Breast epithelium (tissue), 4 donors: ENCODE measurements around the gene YKT6. TPM values are rescaled to one million over a fixed set of nuclear protein-coding genes. Genes with fewer than 3 reads are reported as not detected.

Experiments used
- DNase-seq, 2 donors: peaks; one replicate each; pipeline ENCODE4 v3.0.0-alpha.2; 2019; ENCODE audit warnings: low spot score in 2 of 2
- H3K27ac ChIP-seq, 2 donors: fragments of 200-600 bp; sonication (generic) in 1 of 2; one replicate each; pipeline ENCODE4 v1.5.1; 2016 to 2019; ENCODE audit warnings: mild to moderate bottlenecking in 1 of 2
- H3K27me3 ChIP-seq, 2 donors: fragments of 200-600 bp; sonication (generic) in 1 of 2; one replicate each; pipeline versions ENCODE4 v1.5.1 to v1.6.0; 2017 to 2019; ENCODE audit warnings: control low read depth in 1 of 2, mild to moderate bottlenecking in 1 of 2
- H3K36me3 ChIP-seq: fragments of 200-600 bp; one replicate; pipeline ENCODE4 v1.5.1; 2019
- H3K4me1 ChIP-seq, 2 donors: fragments of 200-600 bp; sonication (generic); one replicate each; pipeline ENCODE4 v1.5.1; 2016 to 2019; ENCODE audit warnings: control low read depth in 1 of 2
- H3K4me3 ChIP-seq, 3 donors: fragments of 200-600 bp; sonication (generic); 1 replicate in 2 of 3; 2 replicates in 1 of 3; pipeline ENCODE4 v1.5.1; 2016 to 2019; ENCODE audit warnings: mild to moderate bottlenecking in 3 of 3, moderate library complexity in 2 of 3
- H3K9me3 ChIP-seq, 2 donors: fragments of 200-600 bp; sonication (generic) in 1 of 2; one replicate each; pipeline ENCODE4 v1.5.1; 2016 to 2019; ENCODE audit warnings: control low read depth in 1 of 2
- CTCF ChIP-seq, 3 donors: fragments of 450-650 bp; IDR thresholded peaks; one replicate each; pipeline ENCODE4 v1.5.1; 2016 to 2017; ENCODE audit warnings: antibody characterized with exemption in 3 of 3, mild to moderate bottlenecking in 3 of 3, moderate library complexity in 3 of 3
- POLR2A ChIP-seq: fragments of 450-650 bp; IDR thresholded peaks from one replicate; pipeline ENCODE4 v1.6.1; 2016; ENCODE audit warnings: antibody characterized with exemption, mild to moderate bottlenecking, moderate library complexity
- POLR2AphosphoS5 ChIP-seq, 3 donors: sonication (generic); formaldehyde crosslinking; IDR thresholded peaks; one replicate each; pipeline ENCODE4 v1.6.1; 2017; ENCODE audit warnings: antibody characterized with exemption in 3 of 3
- intact Hi-C: fragments of 100-400 bp; cut with DNase I; formaldehyde crosslinking; loops from one replicate; pipeline ENCODE4 v1.15.1; 2023; ENCODE audit warnings: low total_unique reads
- total RNA-seq, 3 donors: library from RNA; depleted of rRNA; stranded (reverse); fragments of >200 nt; gene quantifications; one replicate each; pipeline ENCODE4 v1.1.0, GENCODE V29; 2016

YKT6 gene
- total RNA-seq, 3 donors from 2014 or later: 40.2 to 57.0 (median 49.4) TPM

GRCh38 chr7:44221231-44221791, 20.5 kb downstream of the YKT6 start:
- H3K9me3 ChIP-seq: no peaks in the 10 kb centered on the region
- no peak for DNase-seq
- H3K4me1 ChIP-seq: no peaks in the 10 kb centered on the region
- no peak overlapping the region for H3K27ac ChIP-seq
- no peak for TF ChIP-seq POLR2AphosphoS5 (IDR thresholded peaks at IDR 0.05)
- no peak for TF ChIP-seq POLR2A
- no peak for TF ChIP-seq CTCF (IDR thresholded peaks at IDR 0.05)
- H3K27me3 ChIP-seq: peaks cover 0 to 8% of the 10 kb centered on the region in 2 donors
- no peak overlapping the region for H3K4me3 ChIP-seq
- intact Hi-C loops: no loop called here
- no peaks in the 10 kb centered on the region for H3K36me3 ChIP-seq

- Histone ChIP-seq H3K4me1 (no peaks in the 10 kb centered on the region), H3K9me3 (no peaks in the 10 kb centered on the region), H3K27me3 (peaks cover 0 to 9% of the 10 kb centered on the region in 2 donors), H3K36me3 (no peaks in the 10 kb centered on the region), H3K27ac (no peak overlapping the region), H3K4me3 (no peak overlapping the region)
- TF ChIP-seq CTCF (IDR thresholded peaks at IDR 0.05) (no peak), POLR2AphosphoS5 (IDR thresholded peaks at IDR 0.05) (no peak), POLR2A (no peak)
- intact Hi-C loops: no loop called here
- DNase-seq: no peak
Observed at GRCh38 chr7:44222074-44222473, 21.3 kb downstream of the YKT6 start.

GRCh38 chr7:44222776-44223261, 22.0 kb downstream of the YKT6 start:
- Histone ChIP-seq H3K4me1 (no peaks in the 10 kb centered on the region), H3K4me3 (no peak overlapping the region), H3K36me3 (no peaks in the 10 kb centered on the region), H3K27me3 (peaks cover 0 to 9% of the 10 kb centered on the region in 2 donors), H3K27ac (no peak overlapping the region), H3K9me3 (no peaks in the 10 kb centered on the region)
- TF ChIP-seq POLR2A (no peak), CTCF (IDR thresholded peaks at IDR 0.05) (no peak), POLR2AphosphoS5 (IDR thresholded peaks at IDR 0.05) (no peak)
- intact Hi-C loops: no loop called here
- DNase-seq: no peak

- no peaks in the 10 kb centered on the region for H3K36me3 ChIP-seq
- no peak overlapping the region for H3K4me3 ChIP-seq
- no peaks in the 10 kb centered on the region for H3K4me1 ChIP-seq
- intact Hi-C loops: no loop called here
- DNase-seq: no peak
- H3K9me3 ChIP-seq: no peaks in the 10 kb centered on the region
- no peak for TF ChIP-seq POLR2AphosphoS5 (IDR thresholded peaks at IDR 0.05)
- H3K27me3 ChIP-seq: peaks cover 0 to 9% of the 10 kb centered on the region in 2 donors
- no peak overlapping the region for H3K27ac ChIP-seq
Observed at GRCh38 chr7:44223362-44224079, 22.7 kb downstream of the YKT6 start.

- DNase-seq: peak in 1 of 2 donors; percentile 47
- Histone ChIP-seq H3K27me3 (peaks cover 0 to 9% of the 10 kb centered on the region in 2 donors), H3K9me3 (no peaks in the 10 kb centered on the region), H3K36me3 (no peaks in the 10 kb centered on the region), H3K4me1 (no peaks in the 10 kb centered on the region), H3K27ac (no peak overlapping the region), H3K4me3 (peak overlapping the region in 2 of 3 donors; percentile 22 to 45)
- TF ChIP-seq CTCF (IDR thresholded peaks at IDR 0.05) (no peak), POLR2AphosphoS5 (IDR thresholded peaks at IDR 0.05) (no peak), POLR2A (no peak)
- intact Hi-C loops: no loop called here
Observed at GRCh38 chr7:44224080-44224973, 23.5 kb downstream of the YKT6 start.
